RCC 7860 (cell line): ENCODE results near the gene CCDC122.
"Not testable (repeated sequence)": the region's sequence is repeated elsewhere in the genome, so short reads cannot be mapped to it uniquely, and the experiment has no call there.

Source experiments
- DNase-seq: peaks from one replicate; pipeline ENCODE4 v3.0.0-alpha.2; 2015; ENCODE audit warnings: low spot score
- FAIRE-seq: peaks from 2 replicates; lab custom pipeline; 2012; peaks lifted over from hg19 to GRCh38; lab: Jason Lieb, UNC

Gene CCDC122

DNA sequence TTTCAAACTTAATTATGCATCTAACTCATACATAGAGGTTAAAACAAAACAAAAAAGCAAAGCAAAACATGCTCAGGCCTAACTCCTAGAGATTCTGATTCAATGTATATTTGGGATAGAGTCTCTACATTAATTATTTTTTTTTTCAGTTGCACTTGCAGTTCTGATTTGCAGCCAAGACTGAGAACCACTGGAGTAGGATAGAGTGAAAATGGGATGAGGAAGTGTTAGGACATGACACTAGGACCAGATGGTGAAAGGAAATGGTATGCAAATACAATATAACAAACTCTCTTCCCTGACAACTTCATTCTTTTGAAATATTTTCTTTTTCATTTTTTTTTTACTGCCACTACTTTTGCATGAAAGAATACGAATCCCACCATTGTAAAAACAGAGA, 1.8 kb downstream of the CCDC122 start:
- no peak for DNase-seq
- no peak for FAIRE-seq

DNA sequence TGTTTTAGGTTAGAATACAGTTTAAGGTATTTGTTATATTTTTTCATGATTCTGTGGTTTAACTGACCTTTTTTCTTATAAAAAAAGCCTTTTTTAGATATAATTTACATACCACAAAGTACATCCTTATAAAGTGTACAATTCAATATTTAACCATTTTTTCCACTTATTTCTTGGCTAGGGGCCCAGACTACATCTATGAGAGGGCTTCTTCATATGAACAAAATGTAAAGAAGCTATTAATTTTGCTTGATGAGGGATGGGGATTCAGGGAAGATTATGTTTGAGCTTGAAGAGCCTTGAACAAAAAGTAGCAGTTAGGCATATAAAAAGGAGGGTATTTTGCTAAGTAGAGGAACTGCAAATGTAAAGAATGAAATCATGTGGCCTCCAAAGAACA, 2.2 kb downstream of the CCDC122 start:
- no peak for FAIRE-seq
- DNase-seq = no peak

DNA sequence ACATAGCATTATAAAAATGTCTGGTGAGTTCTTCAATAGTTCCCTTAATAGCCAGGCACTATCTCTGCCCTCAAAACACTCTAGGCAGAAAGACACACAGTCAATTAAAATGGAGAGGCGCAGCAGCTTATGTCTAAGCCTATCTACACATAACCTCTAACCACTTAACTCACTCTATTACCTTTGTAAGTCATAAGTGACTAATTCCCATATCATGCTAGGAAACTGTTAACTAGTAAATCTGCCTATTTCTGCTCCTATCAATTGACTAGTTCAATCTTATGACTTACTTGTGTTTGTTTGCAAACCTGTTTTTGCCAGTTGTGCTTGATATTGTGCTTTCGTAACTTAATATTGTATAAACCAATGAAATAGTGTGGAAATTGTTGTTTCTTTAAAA, 3.2 kb downstream of the CCDC122 start:
- DNase-seq (no peak), FAIRE-seq (no peak)

DNA sequence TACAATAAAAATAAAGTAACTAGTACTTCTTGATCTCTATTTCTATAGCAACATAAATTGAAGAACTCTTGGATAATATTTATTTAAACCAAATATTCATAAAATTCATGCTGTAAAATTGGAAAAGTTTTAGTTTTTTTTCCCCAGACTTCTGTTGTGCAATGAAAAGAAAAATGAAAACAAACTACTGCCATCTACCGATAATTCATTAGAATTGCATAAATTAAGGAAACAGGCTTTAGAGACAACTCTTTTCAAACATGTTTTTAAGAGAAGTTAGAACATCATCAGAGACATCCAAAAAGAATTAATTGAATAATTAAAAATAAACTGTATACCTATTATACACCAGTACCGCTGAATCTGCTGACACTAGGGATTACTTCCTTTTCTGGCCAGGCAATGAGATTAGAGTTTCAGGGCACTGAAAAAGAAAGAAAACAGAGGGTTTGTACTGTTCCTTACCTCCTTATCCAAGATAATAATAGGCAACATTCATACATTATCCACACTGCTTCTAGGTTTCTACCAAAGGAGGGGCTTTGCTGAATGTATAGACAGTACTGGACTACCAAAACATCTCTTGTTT, 4.9 kb downstream of the CCDC122 start:
- peak; percentile 16 for DNase-seq
- peak; percentile 89 for FAIRE-seq

DNA sequence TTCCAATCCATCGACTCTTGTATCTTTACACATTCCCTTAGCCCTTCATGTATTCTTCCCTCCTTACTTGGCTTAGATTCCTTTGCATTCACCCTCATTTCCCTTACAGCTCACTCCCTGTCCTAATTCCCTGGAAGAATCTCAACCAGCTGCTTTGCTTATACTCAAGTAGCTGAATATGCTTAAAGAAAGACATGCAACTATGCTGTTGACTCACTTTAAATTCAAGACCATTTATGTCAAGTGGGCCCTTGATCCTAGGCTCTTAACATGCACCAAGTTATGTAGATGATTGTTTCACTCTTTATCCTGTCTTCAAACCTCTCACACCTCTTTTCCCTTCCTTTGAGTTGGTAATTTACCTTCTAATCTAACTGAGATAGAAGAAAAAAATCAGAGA, 7.4 kb downstream of the CCDC122 start:
- DNase-seq (no peak), FAIRE-seq (no peak)

DNA sequence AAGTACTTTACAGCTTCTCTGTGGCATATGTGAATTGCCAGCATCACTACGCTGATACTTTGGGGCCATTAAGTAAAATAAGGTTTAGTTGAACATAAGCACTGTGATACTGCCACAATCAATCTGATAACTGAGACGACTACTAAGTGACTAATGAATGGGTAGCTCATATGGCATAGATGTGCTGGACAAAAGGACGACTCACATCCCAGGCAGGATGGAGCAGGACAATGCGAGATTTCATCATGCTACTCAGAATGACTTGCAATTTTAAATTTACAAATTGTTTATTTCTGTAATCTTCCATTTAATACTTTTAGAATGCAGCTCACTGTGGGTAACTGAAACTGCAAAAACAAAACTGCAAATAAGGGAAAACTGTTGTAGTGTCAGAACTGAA, 13.6 kb downstream of the CCDC122 start:
- FAIRE-seq (no peak), DNase-seq (peak; percentile 69)

DNA sequence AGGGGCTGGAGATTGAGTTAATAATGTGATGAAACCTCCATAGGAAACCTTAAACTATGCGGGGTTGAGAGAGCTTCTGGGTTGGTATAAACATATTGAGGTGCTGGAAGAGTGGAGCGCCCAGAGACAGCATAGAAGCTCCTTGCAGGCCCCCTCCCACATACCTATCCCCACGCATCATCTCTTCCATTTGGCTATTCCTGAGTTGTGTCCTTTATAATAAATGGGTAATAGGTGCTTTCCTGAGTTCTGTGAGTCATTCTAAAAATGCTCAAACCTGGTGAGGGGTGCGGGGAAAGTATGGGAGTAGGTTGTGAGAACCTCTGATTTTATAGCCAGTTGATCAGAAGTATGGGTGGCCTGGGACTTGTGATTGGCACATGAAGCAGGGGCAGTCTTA, 14.6 kb downstream of the CCDC122 start:
- FAIRE-seq = no peak
- DNase-seq = no peak

DNA sequence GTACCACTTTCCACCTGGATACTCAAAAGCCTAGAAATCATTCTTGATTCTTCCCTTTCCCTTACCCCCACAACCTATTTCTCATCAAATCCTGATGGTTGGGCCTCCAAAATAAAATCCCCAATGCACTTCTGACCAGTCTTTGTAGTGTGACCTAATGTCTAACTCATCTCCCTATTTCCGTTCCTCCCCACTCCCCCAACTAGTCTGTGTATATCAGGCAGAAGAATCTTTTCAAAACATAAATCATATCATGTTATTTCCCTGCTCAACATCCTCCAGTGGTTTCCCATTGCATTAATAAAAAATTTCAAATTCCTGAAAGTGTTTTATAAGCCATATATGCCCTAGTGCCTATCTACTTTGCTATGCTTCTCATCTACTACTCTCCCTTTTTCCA, 17.7 kb downstream of the CCDC122 start:
- no peak for FAIRE-seq
- DNase-seq = no peak

DNA sequence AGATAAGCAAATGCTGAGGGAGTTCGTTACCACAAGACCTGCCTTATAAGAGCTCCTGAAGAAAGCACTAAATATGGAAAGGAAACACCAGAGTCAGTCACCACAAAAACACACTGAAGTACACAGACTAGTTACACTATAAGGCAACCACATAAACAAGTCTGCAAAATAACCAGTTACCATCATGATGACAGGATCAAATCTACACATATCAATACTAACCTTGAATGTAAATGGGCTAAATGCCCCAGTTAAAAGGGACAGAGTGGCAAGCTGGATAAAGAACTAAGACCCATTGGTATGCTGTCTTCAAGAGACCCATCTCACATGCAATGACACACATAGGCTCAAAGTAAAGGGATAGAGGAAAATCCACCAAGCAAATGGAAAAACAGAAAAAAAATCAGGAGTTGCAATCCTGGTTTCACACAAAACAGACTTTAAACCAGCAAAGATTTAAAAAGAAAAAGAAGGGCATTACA, 26.6 kb downstream of the CCDC122 start:
- no peak for FAIRE-seq
- no peak for DNase-seq

DNA sequence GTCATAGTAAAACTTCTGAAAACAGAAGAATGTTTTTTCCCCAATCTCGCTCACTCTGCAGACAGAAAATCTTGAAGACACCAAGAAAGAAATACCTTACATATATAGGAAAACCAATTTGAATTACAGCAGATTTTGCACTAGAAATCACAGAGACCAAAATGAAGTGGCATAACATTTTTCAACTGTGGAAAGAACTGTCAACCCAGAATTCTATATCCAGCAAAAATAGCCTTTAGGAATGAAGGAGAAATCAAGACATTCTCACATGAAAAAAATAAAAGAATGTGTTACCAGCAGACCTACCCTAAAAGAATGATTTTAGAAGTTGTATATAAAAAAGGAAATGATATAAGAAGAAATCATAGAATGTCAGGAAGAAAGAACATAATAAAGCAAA, 28.7 kb downstream of the CCDC122 start:
- DNase-seq (no peak), FAIRE-seq (no peak)

DNA sequence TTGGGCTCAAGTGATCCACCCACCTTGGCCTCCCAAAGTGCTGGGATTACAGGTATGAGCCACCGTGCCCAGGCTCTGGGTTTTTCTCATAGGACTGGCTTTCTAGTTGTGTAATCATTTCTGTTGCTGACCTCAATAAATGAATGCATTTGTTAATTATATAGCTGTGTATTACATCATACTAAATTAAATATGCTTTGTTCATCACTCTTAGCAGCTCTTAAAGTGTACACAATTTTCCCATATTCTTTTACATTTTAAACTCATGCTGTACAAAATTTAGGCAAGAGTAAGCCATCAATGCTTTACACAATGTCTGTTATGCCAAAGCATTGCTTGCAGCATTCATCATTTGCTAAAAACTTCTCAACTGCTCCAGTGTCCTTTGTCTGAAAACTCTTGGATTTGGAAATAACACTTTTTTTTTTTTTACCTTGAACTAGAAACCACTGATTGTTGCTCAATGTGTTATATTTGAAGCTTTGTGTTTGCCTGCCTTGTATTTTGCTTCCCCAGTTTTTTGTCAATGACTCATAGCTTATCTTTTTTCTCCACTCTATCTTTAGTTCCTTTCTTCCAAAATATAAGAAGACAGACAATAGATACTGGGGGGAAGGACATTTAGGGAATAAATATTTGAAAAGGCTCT, 31.4 kb downstream of the CCDC122 start:
- DNase-seq = no peak
- no peak for FAIRE-seq

DNA sequence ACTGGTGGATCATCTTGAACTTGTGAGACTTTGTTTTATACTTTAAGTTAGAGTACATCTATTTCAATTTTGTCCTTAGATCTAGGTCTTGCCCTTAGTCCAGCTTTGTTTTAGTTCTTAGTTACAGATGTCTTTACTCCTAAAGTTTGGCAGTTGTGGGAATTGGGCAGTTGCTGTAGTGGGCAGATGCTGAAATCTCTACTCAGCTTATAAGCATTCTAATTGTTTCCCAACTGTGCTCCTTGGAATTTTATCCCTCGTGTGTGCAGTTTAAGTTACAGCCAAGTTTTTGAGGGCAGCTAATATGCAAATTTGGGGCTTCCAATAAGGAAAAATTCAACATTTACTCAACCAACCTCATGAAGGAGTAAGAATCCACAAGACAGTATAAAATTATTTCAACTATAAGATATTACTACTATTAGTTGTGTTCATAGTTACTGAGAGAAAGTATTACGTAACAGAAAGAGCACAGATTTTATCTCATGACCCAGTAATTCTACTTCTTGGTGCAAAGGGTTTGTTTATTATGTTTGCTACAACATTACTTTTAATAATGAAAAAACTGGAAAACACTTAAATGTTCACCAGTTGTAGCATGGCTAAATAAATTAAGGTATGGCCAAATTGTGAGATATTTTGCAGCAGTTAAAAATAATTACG, 32.9 kb downstream of the CCDC122 start:
- DNase-seq (no peak), FAIRE-seq (no peak)

DNA sequence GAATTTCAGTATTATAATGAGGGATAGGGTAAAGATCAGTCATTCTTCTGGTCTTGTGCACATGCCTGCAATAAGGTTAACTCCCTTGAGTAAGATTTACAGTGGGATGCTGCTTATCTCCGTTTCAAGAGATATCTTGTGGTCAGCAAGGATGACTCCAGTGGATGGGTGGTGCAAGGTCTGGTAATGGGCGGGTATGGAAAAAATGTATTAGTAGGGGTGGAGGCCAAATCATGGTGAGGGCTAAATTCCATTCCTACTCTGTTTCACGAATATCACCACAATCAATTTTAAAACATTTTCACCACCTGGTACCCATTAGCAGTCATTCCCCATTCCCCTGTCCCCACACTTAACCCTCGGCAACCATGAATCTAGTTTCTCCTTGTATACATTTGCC, 40.6 kb downstream of the CCDC122 start:
- DNase-seq (no peak), FAIRE-seq (no peak)

DNA sequence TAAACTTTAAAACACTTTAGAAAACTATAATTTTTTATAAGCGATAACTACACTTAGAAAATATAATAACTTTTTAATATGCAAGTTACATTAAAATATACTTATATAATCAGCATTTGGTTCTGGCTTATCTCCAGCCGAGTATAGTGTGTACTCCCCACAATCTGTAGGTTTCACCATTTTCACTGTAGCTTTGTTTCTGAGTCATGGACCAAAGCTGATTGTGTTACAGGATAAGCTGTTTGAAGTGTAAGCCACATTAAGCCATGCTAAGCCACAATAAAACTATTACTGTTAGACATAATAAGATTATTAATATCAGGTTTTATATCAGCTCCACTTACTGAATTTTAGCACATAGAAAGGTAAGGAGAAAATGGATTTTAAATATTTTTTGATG, 43.8 kb downstream of the CCDC122 start:
- DNase-seq (no peak), FAIRE-seq (no peak)

DNA sequence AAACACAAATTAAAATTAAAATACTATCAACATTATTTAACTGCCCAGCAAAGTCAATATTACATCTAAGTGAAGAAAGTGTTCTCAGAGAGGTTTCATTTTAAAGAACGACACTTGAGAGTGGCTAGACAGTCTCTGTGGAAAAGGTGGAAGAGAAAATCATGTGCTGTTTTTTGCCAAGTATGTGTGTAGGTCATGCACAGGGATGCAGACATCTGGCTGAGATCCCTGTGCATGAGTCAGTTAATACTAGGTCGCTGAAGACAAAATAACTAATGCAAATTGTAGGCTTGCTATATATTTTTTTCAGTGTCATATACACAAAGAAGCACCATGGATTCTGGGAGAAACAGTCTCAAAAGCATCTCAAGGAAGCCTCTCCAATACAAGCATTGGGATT, 48.5 kb downstream of the CCDC122 start:
- DNase-seq (no peak), FAIRE-seq (no peak)

DNA sequence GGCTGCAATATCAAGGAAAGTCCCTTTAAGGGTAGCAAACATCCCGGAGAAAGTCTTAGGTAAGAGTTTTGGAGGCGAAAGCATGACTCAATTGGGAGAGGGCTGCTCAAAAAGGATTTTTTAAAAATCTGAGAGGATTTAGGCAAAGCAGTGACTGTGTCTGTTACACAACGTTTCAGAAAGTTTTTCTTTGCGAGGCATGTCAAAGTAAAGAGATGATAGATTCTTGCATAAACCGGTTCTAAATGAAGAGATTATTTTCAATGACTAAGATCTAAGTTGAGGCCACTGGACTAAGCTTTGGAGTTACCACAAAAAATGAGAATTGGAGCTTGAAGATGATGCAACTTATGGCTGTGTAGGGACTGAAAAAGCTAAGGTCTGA, 49.1 kb downstream of the CCDC122 start:
- FAIRE-seq = no peak
- no peak for DNase-seq

DNA sequence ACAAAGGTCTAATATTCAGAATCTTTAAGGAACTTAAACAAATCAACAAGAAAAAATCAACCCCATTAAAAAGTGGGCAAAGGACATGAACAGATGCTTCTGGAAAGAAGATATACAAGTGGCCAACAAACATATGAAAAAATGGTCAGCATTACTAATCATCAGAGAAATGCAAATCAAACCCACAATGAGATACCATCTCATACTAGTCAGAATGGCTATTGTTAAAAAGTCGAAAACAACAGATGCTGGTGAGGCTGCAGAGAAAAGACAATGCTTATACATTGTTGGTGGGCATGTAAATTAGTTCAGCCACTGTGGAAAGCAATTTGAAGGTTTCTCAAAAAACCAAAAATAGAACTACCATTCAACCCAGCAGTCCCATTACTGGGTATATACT, 54.9 kb downstream of the CCDC122 start:
- FAIRE-seq, DNase-seq: not testable (repeated sequence)

DNA sequence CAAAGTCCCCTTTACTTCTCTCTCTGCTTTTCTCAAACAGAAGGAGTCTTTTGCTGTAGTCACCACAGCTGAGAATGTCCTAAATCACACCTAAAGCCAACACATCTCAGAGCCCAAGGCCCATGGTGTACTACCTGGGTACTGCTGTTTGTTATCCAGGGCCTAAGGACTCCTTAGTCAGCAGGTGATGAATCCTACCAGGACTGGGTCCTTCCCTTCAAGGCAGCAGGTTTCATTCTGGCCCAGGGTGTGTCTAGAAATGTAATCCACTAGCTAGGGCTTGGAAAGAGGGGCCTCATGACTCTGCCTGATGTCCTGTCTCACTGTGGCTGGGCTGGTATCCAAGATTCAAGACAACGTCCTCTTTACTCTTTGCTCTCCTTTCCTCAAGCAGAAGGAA, 56.6 kb downstream of the CCDC122 start:
- DNase-seq (no peak), FAIRE-seq (no peak)

DNA sequence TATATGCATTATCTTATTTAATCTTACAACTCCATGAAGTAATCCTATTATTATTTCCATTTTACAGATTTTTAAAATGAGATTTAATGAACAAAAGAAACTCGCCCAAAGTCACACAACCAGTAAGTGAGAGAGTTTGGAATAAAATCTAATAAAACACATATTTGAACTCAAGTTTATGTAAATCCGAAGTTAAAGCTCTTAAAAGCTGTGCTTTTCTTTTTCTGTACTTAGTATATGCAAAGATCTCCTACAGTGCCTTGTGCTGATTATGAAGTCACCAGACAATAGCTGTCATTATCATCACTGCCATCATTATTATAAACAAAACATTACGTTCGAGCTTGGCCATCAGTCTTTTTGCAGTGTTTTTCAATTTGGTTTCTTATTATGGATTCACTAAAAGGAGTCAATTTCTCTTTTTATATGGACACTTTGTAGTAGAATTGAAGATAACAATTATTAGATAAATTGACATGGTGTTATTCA, 63.1 kb downstream of the CCDC122 start:
- DNase-seq (no peak), FAIRE-seq (no peak)

DNA sequence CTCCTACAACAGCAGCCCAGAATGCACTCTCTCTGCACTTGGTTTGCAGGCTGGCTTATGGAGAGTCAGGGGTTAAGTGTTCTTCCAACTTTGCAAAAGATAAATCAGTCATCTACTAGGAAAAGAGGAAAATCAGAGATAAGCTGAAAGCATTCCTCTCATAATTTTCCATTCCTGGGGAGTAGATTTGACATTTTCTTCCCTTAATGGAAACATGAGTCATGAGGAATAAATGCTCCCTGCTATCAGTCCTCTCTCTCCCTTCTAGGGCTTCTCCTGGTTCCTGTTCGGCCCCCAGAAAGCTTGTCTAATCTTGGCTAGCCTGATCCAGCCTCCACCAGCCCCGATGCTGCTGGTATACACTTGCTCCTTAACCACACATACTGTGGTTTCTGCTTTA, 64.3 kb downstream of the CCDC122 start:
- FAIRE-seq (no peak), DNase-seq (peak; percentile 45)

DNA sequence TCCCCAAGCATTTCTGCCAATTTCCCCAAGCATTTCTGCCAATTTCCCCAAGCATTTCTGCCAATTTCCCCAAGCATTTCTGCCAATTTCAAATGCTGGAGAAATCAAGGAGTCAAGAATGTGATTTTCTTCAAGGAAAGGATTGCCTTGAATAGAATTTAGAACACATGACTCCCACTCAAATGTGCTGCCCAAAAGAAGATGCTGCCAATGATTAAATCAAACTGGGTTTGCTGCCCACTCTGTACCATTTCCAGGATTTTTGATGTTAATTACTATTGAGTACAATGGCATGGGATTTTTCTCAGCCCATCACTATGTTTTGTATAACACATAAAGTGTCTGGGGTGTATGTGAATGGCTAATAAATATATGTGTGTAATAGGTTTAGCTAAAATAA, 70.9 kb downstream of the CCDC122 start:
- FAIRE-seq (no peak), DNase-seq (no peak)

DNA sequence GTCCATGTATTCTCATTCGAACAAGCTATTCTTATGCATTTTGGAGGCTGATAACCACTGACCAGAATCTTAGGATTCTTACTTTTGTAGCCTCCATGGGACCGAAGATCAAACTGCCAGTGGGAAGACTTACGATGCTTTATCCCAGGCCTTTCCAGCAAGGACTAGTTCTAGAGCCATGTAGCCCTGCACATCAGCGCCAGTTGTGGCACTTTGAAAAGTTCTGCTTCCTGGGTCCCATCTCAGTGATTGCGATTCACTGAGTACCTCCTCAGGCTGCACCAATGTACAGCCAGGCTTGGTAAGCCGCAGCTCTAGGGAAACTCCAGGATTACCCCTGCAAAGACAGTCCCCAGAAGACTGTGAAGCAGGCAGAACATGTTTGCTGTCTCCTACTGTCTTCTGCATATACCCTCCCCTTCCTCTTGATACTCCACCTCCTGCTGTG, 73.8 kb downstream of the CCDC122 start:
- DNase-seq = peak; percentile 43

More for the DNA sequence above, 73.8 kb downstream of the CCDC122 start:
- FAIRE-seq = no peak
